Measurements from ENCODE around the gene SLX9. TPM values are rescaled to one million over a fixed set of nuclear protein-coding genes. Genes with fewer than 3 reads are reported as not detected.
A peak's percentile ranks its signal among the peaks of the same experiment; 100 is the strongest.

SLX9 gene
- total RNA-seq, 1 donor from 2014 or later, result 83.4 TPM

DNA sequence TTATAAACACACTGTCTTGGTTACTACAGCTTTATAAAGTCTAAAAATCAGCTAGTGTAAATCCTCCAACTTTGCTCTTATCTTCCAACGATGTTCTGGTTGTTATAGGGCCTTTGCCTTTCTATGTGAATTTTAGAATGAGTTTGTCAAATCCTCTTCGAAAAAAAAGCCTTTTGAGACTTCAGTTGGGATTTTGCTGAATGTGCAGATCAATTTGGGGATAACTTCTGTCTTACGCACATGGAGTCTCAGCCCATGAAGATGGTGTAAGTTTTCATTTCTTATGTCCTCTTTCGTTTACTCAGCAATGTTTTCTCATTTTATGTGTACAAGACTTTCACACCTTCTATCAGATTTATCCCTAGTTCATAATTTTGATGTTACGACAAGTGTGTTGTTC, 69.8 kb downstream of the SLX9 start:
- Mint-ChIP-seq H3K27ac (no peak overlapping the region), H3K27me3 (ENCODE audit: insufficient read depth) (peaks cover 36% of the 10 kb centered on the region), H3K9me3 (no peaks in the 10 kb centered on the region), H3K4me1 (ENCODE audit: low read depth) (no peaks in the 10 kb centered on the region), H3K4me3 (no peak overlapping the region), H3K36me3 (ENCODE audit: low read depth) (no peaks in the 10 kb centered on the region)
- DNase-seq (ENCODE audit: low spot score), result no peak
- intact Hi-C loops (cut with micrococcal nuclease), result no loop called here

DNA sequence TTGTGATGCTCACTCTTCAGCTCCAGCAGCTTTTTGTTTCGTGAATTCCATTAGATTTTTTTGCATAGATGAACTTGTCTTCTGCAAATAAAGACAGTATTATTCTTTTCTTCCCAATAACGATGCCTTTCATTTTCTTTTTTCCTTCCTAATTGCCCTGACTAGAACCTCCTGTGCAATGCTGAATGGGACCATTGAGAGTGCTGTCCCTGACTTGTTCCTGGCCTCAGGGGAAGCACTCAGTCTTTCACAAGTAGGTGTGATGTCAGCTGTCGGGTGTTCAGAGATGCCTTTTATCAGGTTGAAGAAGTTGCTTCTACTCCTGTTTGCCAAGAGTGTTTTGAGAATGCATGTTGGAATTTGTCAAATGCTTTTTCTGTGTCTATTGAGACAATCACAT, 70.3 kb downstream of the SLX9 start:
- H3K9me3 Mint-ChIP-seq, result no peaks in the 10 kb centered on the region
- no peaks in the 10 kb centered on the region for H3K36me3 Mint-ChIP-seq (ENCODE audit: low read depth)
- no peaks in the 10 kb centered on the region for H3K4me1 Mint-ChIP-seq (ENCODE audit: low read depth)
- no peak overlapping the region for H3K4me3 Mint-ChIP-seq
- DNase-seq (ENCODE audit: low spot score), result no peak
- peaks cover 36% of the 10 kb centered on the region for H3K27me3 Mint-ChIP-seq (ENCODE audit: insufficient read depth)
- H3K27ac Mint-ChIP-seq, result no peak overlapping the region
- intact Hi-C loops (cut with micrococcal nuclease), result no loop called here

- Mint-ChIP-seq H3K36me3 (ENCODE audit: low read depth) (no peaks in the 10 kb centered on the region), H3K27ac (no peak overlapping the region), H3K4me1 (ENCODE audit: low read depth) (no peaks in the 10 kb centered on the region), H3K27me3 (ENCODE audit: insufficient read depth) (peaks cover 36% of the 10 kb centered on the region), H3K9me3 (no peaks in the 10 kb centered on the region), H3K4me3 (no peak overlapping the region)
- intact Hi-C loops (cut with micrococcal nuclease), result no loop called here
- DNase-seq (ENCODE audit: low spot score), result no peak
Measured at GRCh38 chr21:45010860-45011259, 71.0 kb downstream of the SLX9 start.

- no peak overlapping the region for H3K4me3 Mint-ChIP-seq
- no peaks in the 10 kb centered on the region for H3K36me3 Mint-ChIP-seq (ENCODE audit: low read depth)
- no peaks in the 10 kb centered on the region for H3K4me1 Mint-ChIP-seq (ENCODE audit: low read depth)
- peaks cover 40% of the 10 kb centered on the region for H3K27me3 Mint-ChIP-seq (ENCODE audit: insufficient read depth)
- intact Hi-C loops (cut with micrococcal nuclease), result no loop called here
- H3K27ac Mint-ChIP-seq, result no peak overlapping the region
- H3K9me3 Mint-ChIP-seq, result no peaks in the 10 kb centered on the region
- no peak for DNase-seq (ENCODE audit: low spot score)
Measured at GRCh38 chr21:45011426-45011825, 71.6 kb downstream of the SLX9 start.

DNA sequence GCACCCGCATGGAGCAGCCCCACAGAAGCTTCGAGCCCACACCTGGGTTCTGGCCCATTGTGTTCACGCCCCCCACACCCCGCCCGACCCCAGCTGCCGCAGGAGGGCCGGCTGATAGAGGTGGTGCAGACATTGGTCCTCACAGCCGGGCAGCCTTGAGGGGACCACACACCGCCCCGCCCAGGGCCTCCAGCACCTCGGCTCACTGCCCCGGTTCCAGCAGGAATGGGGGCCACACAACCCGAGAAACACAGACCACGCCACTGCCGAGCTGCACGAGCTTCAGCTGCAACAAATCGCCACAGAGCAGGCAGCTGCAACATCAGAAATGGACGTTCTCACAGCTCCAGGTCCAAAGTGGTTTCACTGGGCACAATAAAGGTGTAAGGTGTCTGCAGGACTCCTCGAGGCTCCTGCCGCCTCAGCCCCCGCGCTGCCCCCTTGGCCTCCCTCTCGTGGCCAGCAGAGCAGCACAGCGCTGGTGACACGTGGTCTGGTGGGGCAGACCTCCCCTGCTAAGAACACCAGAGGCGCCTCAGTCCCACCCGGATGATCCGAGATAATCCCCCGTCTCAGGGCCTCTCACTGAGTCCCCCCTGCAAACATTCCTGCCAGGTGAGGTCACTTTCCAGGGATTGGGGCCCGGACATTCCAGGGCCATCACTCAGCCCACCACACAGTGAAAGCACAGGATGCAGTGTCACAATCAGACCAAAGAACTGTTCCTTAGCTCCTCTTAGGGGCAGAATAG, 72.3 kb downstream of the SLX9 start:
- intact Hi-C loops (cut with micrococcal nuclease), result no loop called here
- no peaks in the 10 kb centered on the region for H3K36me3 Mint-ChIP-seq (ENCODE audit: low read depth)
- no peak for DNase-seq (ENCODE audit: low spot score)
- no peak overlapping the region for H3K4me3 Mint-ChIP-seq
- no peaks in the 10 kb centered on the region for H3K9me3 Mint-ChIP-seq
- H3K27ac Mint-ChIP-seq, result no peak overlapping the region
- H3K4me1 Mint-ChIP-seq (ENCODE audit: low read depth), result no peaks in the 10 kb centered on the region
- H3K27me3 Mint-ChIP-seq (ENCODE audit: insufficient read depth), result peaks cover 37% of the 10 kb centered on the region

GRCh38 chr21:45012662-45013259, 72.9 kb downstream of the SLX9 start:
- H3K27ac Mint-ChIP-seq, result no peak overlapping the region
- no peaks in the 10 kb centered on the region for H3K4me1 Mint-ChIP-seq (ENCODE audit: low read depth)
- intact Hi-C loops (cut with micrococcal nuclease), result no loop called here
- no peak overlapping the region for H3K4me3 Mint-ChIP-seq
- H3K27me3 Mint-ChIP-seq (ENCODE audit: insufficient read depth), result peaks cover 39% of the 10 kb centered on the region
- no peak for DNase-seq (ENCODE audit: low spot score)
- no peaks in the 10 kb centered on the region for H3K36me3 Mint-ChIP-seq (ENCODE audit: low read depth)
- no peaks in the 10 kb centered on the region for H3K9me3 Mint-ChIP-seq

DNA sequence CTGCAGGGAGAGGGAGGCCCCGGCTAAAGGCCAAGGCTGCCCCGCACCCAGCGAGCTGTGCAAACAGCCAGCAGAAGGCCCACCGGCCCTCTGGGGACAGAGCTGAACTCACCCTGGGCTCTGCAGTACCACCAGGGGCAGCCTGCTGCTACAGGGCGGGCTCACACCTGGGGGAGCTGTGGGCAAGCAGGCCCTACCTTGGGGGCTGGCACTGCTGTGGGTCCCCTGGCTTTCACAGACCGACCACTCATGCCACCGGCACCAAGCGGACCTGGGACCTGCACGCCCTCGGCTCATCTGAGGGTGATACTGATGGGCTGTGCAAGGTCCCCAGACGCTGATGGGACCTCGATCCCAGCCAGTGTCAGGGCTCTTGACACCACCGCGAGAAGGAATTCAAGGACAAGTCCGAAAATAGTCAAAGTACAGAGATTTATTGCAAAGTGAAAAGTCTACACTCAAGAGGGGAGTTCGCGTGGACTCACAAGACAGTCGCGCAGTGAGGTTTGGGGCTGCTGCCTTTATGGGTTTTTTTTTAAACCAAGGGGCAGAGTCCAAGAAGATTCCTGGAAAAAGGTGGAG, 73.5 kb downstream of the SLX9 start:
- no peak for DNase-seq (ENCODE audit: low spot score)
- H3K27me3 Mint-ChIP-seq (ENCODE audit: insufficient read depth), result peaks cover 40% of the 10 kb centered on the region
- intact Hi-C loops (cut with micrococcal nuclease), result no loop called here
- no peak overlapping the region for H3K4me3 Mint-ChIP-seq
- H3K4me1 Mint-ChIP-seq (ENCODE audit: low read depth), result no peaks in the 10 kb centered on the region
- H3K9me3 Mint-ChIP-seq, result no peaks in the 10 kb centered on the region
- no peaks in the 10 kb centered on the region for H3K36me3 Mint-ChIP-seq (ENCODE audit: low read depth)
- H3K27ac Mint-ChIP-seq, result no peak overlapping the region

- peaks cover 29% of the 10 kb centered on the region for H3K27me3 Mint-ChIP-seq (ENCODE audit: insufficient read depth)
- no peaks in the 10 kb centered on the region for H3K36me3 Mint-ChIP-seq (ENCODE audit: low read depth)
- no peaks in the 10 kb centered on the region for H3K4me1 Mint-ChIP-seq (ENCODE audit: low read depth)
- no peak for DNase-seq (ENCODE audit: low spot score)
- no peak overlapping the region for H3K4me3 Mint-ChIP-seq
- H3K27ac Mint-ChIP-seq, result no peak overlapping the region
- H3K9me3 Mint-ChIP-seq, result no peaks in the 10 kb centered on the region
- intact Hi-C loops (cut with micrococcal nuclease), result no loop called here
Measured at GRCh38 chr21:45014747-45015468, 75.1 kb downstream of the SLX9 start.

- peaks cover 26% of the 10 kb centered on the region for H3K27me3 Mint-ChIP-seq (ENCODE audit: insufficient read depth)
- no peak for DNase-seq (ENCODE audit: low spot score)
- intact Hi-C loops (cut with micrococcal nuclease), result no loop called here
Measured at GRCh38 chr21:45015469-45015860, 75.6 kb downstream of the SLX9 start.

DNA sequence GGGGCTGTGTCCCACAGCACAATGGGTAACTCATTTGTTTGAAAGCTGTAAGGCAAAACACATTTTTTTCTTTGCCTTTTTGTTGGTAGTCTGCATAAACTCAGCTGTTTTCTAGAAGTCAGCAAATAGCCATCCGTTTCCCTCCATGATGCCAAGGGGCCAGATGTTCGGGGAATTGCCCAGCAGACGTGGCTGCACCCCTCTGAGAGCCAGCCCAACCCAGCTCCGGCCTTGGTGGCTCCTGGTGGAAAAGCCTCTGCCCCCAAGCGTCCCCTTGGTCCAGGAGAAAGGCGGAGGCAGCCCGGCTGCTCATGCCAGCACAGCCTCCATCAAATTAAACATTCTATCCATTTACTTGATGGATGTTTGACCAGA, 76.2 kb downstream of the SLX9 start:
- no peak for DNase-seq (ENCODE audit: low spot score)
- Mint-ChIP-seq H3K36me3 (ENCODE audit: low read depth) (no peaks in the 10 kb centered on the region), H3K4me3 (no peak overlapping the region), H3K27ac (no peak overlapping the region), H3K27me3 (ENCODE audit: insufficient read depth) (peaks cover 28% of the 10 kb centered on the region), H3K9me3 (no peaks in the 10 kb centered on the region), H3K4me1 (ENCODE audit: low read depth) (no peaks in the 10 kb centered on the region)
- intact Hi-C loops (cut with micrococcal nuclease), result no loop called here

More at GRCh38 chr21:45015469-45015860, 75.6 kb downstream of the SLX9 start:
- Mint-ChIP-seq H3K9me3 (no peaks in the 10 kb centered on the region), H3K4me3 (no peak overlapping the region), H3K4me1 (ENCODE audit: low read depth) (no peaks in the 10 kb centered on the region), H3K27ac (no peak overlapping the region), H3K36me3 (ENCODE audit: low read depth) (no peaks in the 10 kb centered on the region)

GRCh38 chr21:45016406-45017038, 76.7 kb downstream of the SLX9 start:
- Mint-ChIP-seq H3K27me3 (ENCODE audit: insufficient read depth) (peaks cover 31% of the 10 kb centered on the region), H3K9me3 (no peaks in the 10 kb centered on the region), H3K4me3 (no peak overlapping the region), H3K36me3 (ENCODE audit: low read depth) (no peaks in the 10 kb centered on the region), H3K27ac (no peak overlapping the region), H3K4me1 (ENCODE audit: low read depth) (no peaks in the 10 kb centered on the region)
- DNase-seq (ENCODE audit: low spot score), result no peak
- intact Hi-C loops (cut with micrococcal nuclease), result no loop called here

GRCh38 chr21:45017039-45017960, 77.5 kb downstream of the SLX9 start:
- DNase-seq (ENCODE audit: low spot score), result no peak
- Mint-ChIP-seq H3K4me1 (ENCODE audit: low read depth) (no peaks in the 10 kb centered on the region), H3K36me3 (ENCODE audit: low read depth) (no peaks in the 10 kb centered on the region), H3K27ac (no peak overlapping the region), H3K4me3 (peak overlapping the region; percentile 69), H3K27me3 (ENCODE audit: insufficient read depth) (peaks cover 32% of the 10 kb centered on the region), H3K9me3 (no peaks in the 10 kb centered on the region)
- intact Hi-C loops (cut with micrococcal nuclease), result no loop called here
